ENCODE results near the gene RIPK3. TPM values are rescaled to one million over a fixed set of nuclear protein-coding genes. Genes with fewer than 3 reads are reported as not detected.

RIPK3 gene
- polyA plus RNA-seq, 12 donors = 0.96 to 5.6 (median 1.3) TPM; not detected in 2

DNA sequence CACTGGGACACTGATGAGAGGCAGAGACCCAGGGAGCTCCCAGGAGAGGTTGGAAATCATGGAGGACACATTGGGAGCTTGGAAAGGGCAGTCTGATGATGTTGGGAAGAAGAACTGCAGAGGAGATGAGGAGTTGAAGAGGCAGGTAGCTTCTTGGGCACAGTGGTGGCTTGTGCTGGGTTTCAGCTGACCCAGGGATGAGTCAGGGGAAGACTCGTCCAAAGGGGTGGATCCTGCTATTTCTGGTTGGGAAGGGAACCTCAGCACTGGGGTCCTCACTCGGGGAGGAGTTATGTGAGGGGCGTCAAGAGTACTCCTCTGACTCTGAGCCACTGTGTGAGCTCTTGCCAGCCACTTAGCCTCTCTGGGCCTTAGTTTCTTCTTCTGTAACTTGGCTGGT lies 16.4 kb downstream of the RIPK3 start:
- DNase-seq = no peak

- no peak for DNase-seq
Observed at GRCh38 chr14:24322672-24323071, 17.1 kb downstream of the RIPK3 start.

GRCh38 chr14:24321212-24321975 lies 18.4 kb downstream of the RIPK3 start:
- DNase-seq = no peak

GRCh38 chr14:24317141-24317928 lies 22.5 kb downstream of the RIPK3 start:
- no peak for DNase-seq

- no peak for DNase-seq
Observed at GRCh38 chr14:24316597-24316950, 23.2 kb downstream of the RIPK3 start.

DNA sequence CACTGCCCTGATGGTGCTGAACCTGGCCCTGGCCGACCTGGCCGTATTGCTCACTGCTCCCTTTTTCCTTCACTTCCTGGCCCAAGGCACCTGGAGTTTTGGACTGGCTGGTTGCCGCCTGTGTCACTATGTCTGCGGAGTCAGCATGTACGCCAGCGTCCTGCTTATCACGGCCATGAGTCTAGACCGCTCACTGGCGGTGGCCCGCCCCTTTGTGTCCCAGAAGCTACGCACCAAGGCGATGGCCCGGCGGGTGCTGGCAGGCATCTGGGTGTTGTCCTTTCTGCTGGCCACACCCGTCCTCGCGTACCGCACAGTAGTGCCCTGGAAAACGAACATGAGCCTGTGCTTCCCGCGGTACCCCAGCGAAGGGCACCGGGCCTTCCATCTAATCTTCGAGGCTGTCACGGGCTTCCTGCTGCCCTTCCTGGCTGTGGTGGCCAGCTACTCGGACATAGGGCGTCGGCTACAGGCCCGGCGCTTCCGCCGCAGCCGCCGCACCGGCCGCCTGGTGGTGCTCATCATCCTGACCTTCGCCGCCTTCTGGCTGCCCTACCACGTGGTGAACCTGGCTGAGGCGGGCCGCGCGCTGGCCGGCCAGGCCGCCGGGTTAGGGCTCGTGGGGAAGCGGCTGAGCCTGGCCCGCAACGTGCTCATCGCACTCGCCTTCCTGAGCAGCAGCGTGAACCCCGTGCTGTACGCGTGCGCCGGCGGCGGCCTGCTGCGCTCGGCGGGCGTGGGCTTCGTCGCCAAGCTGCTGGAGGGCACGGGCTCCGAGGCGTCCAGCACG lies 23.8 kb downstream of the RIPK3 start:
- no peak for DNase-seq

DNA sequence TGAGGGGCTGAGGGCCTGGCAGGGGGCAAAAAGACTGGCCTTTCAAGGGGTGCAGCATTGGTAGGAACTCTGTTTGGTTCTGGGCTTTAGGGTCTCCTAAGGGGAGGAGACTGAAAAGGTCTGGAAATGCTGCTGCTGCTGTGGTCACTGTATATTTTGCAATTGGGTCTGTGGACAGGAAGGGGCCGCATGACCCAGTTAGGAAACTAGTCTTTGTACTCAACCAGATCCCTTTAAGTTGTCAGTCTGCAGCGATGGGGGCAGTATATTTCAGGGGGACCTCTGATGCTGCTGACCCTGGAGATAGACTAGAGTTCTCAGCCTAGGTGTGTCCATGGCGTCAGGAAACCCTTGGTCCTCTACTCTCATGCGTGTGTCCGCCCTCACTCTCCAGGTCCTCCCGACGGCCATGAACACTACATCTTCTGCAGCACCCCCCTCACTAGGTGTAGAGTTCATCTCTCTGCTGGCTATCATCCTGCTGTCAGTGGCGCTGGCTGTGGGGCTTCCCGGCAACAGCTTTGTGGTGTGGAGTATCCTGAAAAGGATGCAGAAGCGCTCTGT lies 24.5 kb downstream of the RIPK3 start:
- DNase-seq = no peak

DNA sequence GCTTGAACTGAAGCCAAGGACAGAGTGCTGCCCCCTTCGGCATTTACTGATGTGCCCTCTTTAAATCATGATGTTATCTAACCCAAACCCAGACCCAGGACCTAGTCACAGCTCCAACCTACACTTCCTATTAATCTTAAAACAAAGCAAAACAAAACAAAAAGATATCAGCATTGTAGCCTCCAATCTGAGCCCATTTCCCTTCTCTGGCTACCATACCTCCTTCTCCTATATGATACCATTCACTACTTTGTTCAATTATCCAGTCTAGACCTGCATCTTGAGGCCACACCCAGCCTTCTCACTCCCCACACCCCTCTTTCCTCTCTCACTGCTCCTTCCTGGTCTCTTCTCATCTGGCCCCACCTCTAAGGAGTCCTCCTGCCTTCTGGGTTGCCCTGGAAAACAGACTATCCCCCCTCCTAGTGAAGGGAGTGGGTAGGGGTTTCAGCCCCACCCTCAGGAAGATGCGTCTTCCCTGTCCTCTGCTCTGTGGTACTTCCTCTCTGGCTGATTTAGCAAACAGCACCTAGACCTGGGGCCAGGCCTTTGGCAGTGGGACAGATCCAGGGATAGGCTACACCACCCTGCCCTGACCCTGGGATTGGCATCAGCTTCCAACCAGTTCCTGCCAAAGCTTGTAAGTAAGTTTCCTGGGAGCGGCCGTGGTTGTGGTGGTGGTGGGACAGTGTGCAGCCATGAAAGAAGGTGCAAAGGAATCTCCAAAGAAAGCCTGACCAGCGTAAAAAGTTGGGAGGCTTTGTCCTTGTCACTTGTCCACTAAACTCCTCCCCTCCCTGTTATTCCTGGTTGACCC lies 25.2 kb downstream of the RIPK3 start:
- no peak for DNase-seq

- no peak for DNase-seq
Observed at GRCh38 chr14:24313913-24314312, 25.9 kb downstream of the RIPK3 start.

DNA sequence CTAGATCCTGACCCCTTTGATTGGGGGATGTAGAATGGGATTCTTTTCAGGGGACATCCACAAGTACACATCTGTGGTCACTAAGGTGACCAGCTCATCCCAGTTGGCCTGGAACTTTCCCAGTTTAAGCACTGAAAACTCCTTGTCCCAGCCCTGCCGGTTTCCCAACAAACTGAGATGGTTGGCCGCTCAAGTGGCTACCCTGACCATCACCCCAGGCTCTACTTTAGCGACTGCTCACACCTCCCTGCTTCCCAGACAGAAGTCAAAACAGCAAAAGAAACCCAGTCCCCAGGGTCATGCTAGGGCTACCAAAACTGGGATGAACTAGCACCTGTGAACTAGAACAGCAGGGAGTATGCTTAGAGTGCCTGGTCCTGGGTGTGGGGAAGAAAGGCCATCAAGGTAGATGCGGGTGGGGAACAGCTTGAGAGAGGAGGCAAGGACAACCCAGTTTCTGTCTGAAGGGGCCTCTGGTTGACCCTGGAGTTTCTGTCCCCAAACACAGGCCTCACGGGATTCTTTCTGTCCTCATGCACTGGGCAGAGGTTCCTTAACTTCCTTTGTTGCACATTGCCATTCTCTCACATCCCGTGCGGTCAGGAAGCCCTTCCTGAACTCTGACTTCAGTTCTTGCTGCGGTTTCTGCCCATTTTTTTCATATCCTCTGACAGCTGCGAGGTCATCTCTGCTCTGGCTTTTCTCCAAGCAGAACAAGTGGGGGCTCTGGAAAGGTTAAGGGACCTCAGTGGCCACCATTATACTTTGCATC lies 26.9 kb downstream of the RIPK3 start:
- DNase-seq = no peak

GRCh38 chr14:24311837-24312615 lies 27.8 kb downstream of the RIPK3 start:
- DNase-seq = no peak

GRCh38 chr14:24310646-24311604 lies 28.9 kb downstream of the RIPK3 start, which contains the start of gene LTB4R:
Gene LTB4R (plus strand): TSS chr14:24311502. CDS start chr14:24315652, 4,150 bp downstream.
- DNase-seq = peak; percentile 54

- DNase-seq = no peak
Observed at GRCh38 chr14:24310265-24310645, 29.5 kb downstream of the RIPK3 start.

DNA sequence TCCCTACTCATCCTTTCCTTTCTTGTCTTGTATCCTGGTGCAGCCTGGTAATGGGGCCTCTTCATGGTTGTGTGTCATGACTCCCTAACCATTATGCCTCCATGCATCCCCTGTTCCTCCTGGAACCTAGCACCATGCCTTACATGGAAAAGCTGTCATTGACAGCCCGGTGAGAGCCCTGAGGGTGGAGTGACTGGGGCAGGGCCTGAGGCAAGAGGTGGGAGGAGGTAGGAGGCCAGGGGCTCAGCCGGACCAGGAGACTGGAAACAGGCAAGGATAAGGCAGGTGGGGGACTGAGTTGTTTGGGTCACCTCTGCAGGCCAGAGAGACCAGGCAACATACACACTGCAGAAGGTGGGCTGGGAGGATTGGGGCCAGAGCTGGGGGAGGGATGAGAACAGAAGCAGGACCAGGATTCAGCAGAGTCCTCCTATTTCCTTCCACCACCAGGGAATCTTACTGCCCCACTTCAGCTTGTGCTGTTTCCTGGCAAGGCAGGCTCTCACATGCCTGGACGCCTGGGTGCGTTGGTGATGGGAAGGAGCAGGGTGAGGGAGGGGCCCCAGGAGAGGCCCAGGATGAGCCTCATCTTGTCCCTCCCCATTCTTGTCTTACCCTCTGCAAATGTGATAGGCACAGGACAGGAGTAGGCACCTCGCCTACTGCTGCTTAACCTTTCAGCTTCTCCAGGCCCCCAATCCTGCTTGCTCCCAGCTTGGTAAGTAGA lies 30.1 kb downstream of the RIPK3 start, which contains the start of gene LTB4R2:
TSS of gene LTB4R2 (plus strand) at position 603 of the 727 bp plus-strand sequence. CDS start 525 bp downstream, outside the sequence.
- no peak for DNase-seq

DNA sequence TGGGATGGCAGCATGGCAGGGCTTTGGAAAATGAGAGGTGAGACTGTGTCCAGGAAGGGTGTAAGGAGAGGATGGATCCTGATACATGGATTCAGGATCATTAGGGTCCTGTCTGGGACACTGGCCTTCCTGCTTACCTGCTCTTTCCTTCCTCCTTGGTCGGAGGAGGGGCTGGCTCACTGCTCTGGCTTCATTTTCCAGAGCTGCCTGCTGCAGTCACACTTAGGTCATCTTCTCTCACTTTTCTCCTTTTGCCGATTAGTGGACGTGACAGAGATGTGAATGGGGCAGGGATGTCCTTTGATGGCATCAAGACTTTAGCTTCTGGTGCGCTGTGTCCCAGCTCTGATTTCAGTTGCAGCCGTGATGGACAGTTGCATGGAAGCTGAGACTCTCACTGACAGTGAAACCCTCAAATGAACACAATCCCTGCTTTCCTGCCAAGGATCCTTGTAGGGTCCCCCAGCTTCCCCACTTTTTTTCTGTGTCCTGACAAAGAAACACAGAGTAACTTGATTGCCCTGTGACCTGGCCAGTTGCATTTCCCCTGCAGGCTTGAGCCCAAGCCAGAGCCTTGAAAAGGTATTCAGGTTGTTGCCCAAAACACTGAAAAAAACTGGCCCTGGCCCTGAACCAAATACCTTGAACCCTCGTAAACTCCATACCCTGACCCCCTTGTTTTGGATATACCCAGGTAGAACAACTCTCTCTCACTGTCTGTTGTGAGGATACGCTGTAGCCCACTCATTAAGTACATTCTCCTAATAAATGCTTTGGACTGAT lies 31.3 kb downstream of the RIPK3 start:
- DNase-seq = no peak

DNA sequence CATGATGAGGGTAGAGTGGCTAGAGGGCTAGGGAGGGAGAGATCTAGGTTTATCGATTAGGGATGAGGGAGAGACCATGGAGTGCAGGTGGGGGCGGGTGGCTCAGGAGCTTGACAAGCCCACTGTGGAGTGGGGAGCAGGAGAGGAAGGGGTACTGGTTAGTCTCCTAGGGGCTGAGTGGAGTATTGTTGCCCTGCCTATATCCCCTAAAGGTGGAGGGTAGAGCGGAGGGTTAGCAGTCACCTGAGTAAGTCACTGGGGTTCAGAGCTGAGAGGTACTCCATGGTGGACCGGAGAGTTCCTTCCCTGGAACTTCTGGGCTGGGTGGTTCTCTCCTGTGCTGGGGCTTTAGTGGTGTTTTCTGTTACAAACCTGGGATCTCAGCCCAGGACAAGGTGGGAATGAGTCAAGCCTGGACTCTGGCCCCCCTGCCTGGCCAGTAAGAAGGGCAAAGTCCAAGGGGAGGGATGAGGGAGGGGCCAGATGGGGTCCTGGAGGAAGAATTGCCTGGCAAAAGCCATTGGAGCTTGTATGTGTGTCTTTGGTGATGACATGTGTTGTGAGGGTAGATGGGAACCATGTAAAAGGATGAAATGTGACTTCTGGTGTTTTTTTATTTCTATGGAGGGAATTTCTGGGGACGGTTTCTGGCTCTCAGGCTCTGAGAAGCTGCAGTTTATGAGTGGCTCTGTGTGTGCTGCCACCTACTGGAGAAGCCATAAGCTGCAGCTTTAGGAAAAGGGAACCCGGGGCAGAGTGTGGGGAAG lies 32.0 kb downstream of the RIPK3 start, which contains the start of gene CIDEB:
TSS of gene CIDEB (minus strand) at position 403 of the 767 bp plus-strand sequence. CDS start at position 284, 119 bp downstream.
- no peak for DNase-seq

All from muscle of arm (tissue), 12 donors.